Stimulated activated CD8-positive, alpha-beta memory T cell treated with anti-CD3 and anti-CD28 coated beads, Interleukin-12 subunit alpha, Interleukin-12 subunit beta, amount 100 ng/mL, for 24 hours (primary cell): ENCODE results near the gene YBX2.
"Not testable (repeated sequence)": the region's sequence is repeated elsewhere in the genome, so short reads cannot be mapped to it uniquely, and the experiment has no call there.

Experiments
- DNase-seq: peaks from one replicate; pipeline ENCODE4 v3.0.0-alpha.2; 2020; ENCODE audit errors: extremely low read depth

YBX2 gene

GRCh38 chr17:7294614-7295153, at the start of gene YBX2:
YBX2 (minus strand) TSS chr17:7294639; CDS start chr17:7294500, 139 bp downstream.
- DNase-seq: no peak

GRCh38 chr17:7343250-7343649, 48.8 kb upstream of the YBX2 start:
- DNase-seq: no peak

- no peak for DNase-seq
Measured at GRCh38 chr17:7341842-7342241, 47.4 kb upstream of the YBX2 start.

GRCh38 chr17:7340179-7340578, 45.7 kb upstream of the YBX2 start:
- DNase-seq: no peak

DNA sequence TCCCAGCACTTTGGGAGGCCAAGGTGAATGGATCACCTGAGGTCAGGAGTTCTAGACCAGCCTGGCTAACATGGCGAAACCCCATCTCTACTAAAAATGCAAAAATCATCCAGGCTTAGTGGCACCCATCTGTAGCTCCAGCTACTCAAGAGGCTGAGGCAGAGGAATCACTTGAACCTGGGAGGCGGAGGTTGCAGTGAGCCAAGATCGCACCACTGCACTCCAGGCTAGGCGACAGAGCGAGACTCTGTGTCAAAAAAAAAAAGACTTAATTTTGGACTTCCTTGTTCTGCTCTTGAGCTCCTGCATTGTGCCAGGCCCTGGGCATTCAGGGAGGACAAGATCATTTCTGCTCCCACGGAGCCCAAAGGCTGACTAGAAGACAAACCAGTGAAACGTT, 43.2 kb upstream of the YBX2 start:
- DNase-seq: not testable (repeated sequence)

DNA sequence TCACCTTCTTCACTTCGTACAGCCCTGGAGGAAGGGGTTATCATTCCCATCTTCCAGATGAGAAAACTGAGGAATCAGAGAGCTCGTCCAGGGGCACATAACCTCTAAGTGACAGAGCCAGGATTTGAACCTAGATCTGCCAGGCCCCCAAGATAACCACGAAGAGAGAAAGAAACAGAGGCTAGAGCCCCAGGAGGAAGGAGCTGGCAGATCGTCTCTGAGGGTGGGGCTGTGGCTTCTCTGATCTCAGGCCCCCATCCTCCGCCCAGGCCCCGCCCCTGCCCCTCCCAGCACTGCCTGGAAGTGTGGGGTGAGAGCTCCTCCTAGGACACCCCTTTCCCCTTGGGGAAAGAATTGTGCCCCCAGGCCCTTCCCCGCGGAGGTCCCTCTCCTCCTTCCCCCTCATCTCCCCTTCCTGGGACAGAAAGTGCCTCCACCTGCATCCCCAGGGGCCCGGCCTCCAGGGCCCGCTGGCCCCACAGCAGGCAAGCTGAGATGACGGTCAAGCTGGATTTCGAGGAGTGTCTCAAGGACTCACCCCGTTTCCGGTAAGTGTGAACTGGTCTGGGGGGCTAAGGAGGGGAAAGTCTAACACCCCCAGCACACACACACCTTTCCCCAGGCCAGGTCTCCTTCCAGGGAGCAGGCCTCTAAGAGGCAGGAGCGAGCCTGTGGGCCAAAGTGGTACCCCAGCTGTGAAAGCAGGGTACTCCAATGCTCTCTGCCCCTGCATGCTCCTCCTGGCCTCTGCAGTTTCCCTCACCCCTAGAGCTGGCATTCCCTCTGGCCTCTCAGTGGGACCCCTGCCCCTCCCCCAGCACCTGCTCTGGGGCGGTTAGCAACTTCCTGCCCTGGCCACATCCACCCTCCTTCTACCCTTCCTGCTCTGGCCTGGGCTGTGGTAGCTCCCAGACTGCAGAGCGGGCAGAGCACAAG, 42.1 kb upstream of the YBX2 start, which contains the start of gene ACAP1:
TSS of gene ACAP1 (plus strand) at position 290 of the 936 bp plus-strand sequence. CDS start at position 496, 206 bp downstream.
- DNase-seq: peak; percentile 65

- not testable (repeated sequence) for DNase-seq
Measured at GRCh38 chr17:7335765-7336164, 41.3 kb upstream of the YBX2 start.

- DNase-seq: no peak
Measured at GRCh38 chr17:7334938-7335538, 40.6 kb upstream of the YBX2 start.

DNA sequence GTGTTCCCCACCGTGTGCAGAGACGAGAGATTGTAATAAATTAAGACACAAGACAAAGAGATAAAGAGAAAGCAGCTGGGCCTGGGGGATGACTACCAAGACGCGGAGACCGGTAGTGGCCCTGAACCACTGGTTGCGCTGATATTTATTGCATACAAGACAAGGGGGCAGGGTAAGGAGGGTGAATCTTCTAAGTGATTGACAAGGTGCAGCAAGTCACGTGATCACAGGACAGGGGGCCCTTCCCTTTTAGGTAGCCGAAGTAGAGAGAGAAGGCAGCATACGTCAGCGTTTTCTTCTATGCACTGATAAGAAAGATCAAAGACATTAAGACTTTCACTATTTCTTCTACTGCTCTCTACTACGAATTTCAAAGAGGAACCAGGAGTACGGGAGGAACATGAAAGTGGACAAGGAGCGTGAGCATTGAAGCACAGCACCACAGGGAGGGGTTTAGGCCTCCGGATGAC, 38.2 kb upstream of the YBX2 start:
- not testable (repeated sequence) for DNase-seq

DNA sequence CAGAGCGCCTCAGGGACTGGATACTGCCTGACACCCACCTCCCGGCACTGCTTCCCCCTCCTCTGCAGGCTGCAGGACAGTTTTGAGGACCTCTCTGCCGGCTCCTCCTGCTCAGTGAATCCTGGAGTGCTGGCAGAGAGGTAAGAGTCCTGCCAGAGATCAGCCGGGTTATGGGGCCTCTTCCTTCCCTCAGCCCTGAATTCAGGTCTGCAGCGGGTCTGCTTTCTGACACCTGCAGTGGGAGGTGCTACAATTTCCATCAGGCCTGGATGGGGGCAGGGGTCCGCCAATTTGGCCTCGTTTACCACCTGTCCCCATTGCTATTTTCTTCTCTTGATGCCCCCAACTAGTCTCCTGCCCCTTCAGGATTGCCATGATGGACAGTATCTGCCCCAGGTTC, 37.7 kb upstream of the YBX2 start:
- no peak for DNase-seq

DNA sequence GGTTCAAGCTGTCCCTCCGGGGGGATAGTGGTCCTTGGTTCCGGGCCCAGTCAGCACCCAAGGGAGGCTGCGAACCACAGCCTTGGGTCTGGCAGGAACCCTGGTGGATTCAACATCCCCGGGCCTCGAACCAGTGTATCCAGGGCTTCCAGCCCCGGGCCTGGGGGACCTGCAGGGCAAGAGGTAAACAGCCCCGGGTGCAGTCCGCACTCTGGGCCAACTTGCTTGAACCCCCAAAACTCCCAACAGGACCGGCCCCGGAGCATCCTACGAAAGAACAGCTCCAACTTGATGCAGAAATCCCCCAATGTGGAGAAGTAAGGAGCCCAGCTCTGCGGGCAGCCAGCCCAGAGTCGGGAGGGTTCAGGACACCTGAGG, 36.2 kb upstream of the YBX2 start:
- DNase-seq: no peak

- peak; percentile 53 for DNase-seq
Measured at GRCh38 chr17:7329997-7330637, 35.7 kb upstream of the YBX2 start.

- DNase-seq: peak; percentile 88
Measured at GRCh38 chr17:7329374-7329996, 35.0 kb upstream of the YBX2 start.

DNA sequence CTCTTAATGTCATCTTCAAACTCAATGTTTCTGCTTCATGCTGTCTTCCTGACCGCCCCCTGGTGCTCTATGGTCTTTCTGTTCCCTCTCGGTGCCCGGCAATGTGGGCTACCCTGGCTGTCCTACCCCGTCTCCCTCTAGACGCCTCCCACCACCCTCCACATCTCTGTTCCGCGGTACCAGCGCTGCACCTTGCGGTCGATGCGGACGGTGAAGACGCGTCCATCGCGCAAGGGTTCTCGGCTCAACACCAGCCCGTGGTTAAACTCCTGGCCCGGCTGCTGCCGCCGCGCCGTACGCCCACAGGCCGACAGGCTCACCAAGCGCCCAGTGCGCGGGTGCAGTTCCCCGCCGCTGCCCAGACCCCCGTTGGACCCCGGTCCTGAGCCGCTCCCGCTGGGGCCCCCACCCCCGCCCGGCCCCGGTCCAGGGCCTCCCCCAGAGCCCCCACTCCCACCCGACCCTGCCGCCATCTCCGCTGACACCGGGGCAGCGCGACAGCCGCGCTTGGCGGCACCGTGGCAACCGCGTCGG, 34.5 kb upstream of the YBX2 start, which contains the start of gene NEURL4:
TSS of gene NEURL4 (minus strand) at position 496 of the 534 bp plus-strand sequence. CDS start at position 473, 23 bp downstream.
- DNase-seq: no peak

GRCh38 chr17:7328009-7328408, 33.6 kb upstream of the YBX2 start:
- DNase-seq: no peak

DNA sequence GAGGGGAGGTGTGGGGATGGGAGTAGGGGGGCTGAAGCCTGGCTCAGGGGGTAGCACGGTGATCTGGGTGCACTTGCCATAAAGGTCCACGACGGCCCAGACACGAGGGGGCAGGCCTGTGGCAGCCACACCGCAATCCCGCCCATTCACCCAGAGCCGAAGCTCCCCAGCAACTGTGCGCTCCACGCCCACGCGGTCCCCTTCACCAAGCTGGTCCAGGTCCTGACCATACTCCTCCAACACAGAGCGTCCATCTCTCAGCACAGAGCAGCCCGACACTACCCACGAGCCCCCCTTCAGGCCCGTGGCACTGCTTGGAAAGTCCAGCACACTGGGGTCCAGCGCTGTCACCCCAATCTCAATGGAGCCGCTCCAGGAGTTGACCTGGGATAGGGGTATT, 33.1 kb upstream of the YBX2 start:
- DNase-seq: no peak

- DNase-seq: no peak
Measured at GRCh38 chr17:7327056-7327455, 32.6 kb upstream of the YBX2 start.

GRCh38 chr17:7326186-7326585, 31.7 kb upstream of the YBX2 start:
- DNase-seq: no peak

DNA sequence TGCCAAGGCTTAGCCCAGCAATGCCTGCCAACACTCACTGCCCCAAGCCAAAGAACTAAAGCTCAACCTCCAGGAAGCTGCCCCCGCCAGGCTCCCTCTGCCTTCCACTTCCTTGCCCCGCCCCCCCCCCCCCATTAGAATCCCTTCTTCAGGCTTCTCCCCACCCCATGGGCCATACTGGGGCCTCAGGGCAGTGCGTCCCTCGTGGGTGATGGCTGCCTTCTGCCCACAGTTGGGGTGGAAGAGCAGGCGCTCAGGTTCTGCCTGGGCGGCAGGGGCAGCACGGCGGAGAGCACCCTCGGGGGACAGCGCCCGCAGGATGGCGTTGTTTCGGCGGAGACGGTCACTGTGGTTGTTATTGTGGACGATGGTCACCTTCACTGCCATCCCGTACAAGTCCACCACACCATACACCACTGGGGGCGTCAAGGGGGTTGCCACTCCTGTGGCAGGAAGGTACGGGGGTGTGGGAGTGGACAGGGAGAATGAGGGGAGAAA, 30.6 kb upstream of the YBX2 start:
- no peak for DNase-seq

DNA sequence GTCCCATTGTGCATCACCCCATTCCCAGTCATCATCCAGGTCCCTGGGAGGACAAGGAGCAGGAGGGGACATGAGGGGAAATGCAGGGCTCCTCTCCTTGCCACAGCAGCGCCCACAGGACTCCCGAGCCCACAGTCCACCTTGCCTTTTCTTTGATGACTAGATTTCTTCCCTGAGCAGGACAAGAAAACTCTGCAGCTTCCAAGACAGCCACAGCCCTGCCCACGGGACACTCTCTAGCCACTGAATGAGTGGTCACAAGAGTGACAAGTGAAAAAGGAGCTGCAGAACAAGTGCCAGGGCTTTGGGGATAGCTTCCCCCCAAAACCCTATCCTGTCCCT, 30.0 kb upstream of the YBX2 start:
- DNase-seq: no peak
